ENCODE data around the gene ATF7IP. TPM values are rescaled to one million over a fixed set of nuclear protein-coding genes. Genes with fewer than 3 reads are reported as not detected.

The ATF7IP gene
- total RNA-seq, 3 donors from 2014 or later (not counting 1 experiment from before 2014, with no cell fraction given): 161 to 180 (median 173) TPM

DNA sequence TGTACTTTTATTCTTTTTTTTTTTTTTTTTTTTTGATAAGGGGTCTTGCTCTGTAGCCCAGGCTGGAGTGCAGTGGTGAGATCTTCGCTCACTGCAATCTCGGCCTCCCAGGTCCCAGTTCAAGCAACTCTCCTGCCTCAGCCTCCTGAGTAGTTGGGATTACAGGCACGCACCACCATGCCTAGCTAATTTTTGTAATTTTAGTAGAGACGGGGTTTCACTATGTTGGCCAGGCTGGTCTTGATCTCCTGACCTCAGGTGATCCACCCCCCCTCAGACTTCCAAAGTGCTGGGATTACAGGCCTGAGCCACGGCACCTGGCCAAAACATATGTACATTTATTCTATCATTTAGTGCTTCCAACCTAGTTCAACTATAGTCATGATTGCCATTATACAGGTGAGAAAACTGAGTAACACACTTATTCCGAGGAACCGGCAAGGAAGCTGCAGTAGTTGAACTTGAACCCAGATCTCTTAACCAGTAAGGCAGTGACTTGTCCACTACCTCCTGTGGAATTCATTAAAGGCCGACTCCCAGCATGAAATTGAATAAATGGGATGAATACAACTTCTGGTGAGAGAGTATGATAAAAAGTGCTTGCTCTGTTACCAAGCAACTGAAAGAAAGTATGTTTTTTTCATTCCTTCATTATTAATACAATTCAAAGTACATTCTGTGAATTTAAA is 755 bp upstream of the ATF7IP start:
- peaks cover 0 to 3% of the 10 kb centered on the region in 2 donors for H3K9me3 Mint-ChIP-seq

DNA sequence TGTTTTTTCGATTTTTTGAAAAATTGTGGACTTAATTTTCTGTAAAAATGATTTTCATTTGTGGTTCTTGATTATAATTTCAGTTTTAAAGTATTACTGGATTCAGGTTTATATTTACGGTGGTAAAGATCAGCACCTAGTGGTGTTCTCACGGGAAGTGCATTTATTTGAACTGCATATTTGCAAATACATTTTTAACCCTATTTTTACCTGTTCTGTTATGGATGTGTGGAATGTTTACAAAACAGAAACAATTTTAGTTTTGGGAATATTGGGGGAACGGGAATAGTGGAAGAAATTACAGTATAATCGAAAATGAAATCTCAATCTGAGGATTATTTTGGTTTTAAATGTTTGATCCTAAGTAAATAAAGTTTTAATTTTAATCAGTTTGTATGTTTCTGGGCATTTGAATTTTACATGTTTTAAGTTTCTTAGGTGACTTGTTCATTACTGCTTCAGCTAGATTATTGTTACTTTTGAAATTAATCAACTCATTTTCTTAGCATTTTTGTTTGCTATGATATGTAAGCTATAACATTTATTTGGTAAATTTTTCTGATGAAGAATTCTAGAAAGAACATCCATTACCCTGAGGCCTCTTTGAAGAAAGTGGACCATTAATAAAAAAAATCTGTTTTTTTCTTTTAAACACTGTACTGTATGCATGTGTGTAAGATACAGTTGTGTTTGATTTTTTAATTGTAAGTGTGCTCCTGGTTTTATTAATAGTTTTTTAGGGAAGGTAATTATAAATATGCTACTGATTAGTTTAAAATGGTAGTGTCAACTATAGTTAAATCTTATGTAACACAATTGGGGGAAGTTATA is 942 bp downstream of the ATF7IP start:
- Mint-ChIP-seq H3K27me3 (ENCODE audit: low read depth in 2 of 2) (no peaks in the 10 kb centered on the region), H3K9me3 (peaks cover 0 to 3% of the 10 kb centered on the region in 2 donors), H3K27ac (peak overlapping the region; percentile 89 to 100), H3K4me1 (peaks cover 33 to 45% of the 10 kb centered on the region in 2 donors), H3K36me3 (no peaks in the 10 kb centered on the region), H3K4me3 (peak overlapping the region; percentile 97)
- Histone ChIP-seq H3K27me3 (ENCODE audit: control insufficient read depth, insufficient read depth, low read length) (no peaks in the 10 kb centered on the region), H3K4me3 (ENCODE audit: low read length) (peak overlapping the region; percentile 89), H3K4me1 (ENCODE audit: control insufficient read depth, insufficient read depth, low read length) (peaks cover 17% of the 10 kb centered on the region), H3K9me3 (ENCODE audit: control insufficient read depth, insufficient read depth, low read length) (no peaks in the 10 kb centered on the region), H3K27ac (ENCODE audit: low read length) (peak overlapping the region; percentile 97), H3K36me3 (ENCODE audit: control insufficient read depth, insufficient read depth, low read length) (peaks cover 3% of the 10 kb centered on the region)
- TF ChIP-seq, protein P1, sequence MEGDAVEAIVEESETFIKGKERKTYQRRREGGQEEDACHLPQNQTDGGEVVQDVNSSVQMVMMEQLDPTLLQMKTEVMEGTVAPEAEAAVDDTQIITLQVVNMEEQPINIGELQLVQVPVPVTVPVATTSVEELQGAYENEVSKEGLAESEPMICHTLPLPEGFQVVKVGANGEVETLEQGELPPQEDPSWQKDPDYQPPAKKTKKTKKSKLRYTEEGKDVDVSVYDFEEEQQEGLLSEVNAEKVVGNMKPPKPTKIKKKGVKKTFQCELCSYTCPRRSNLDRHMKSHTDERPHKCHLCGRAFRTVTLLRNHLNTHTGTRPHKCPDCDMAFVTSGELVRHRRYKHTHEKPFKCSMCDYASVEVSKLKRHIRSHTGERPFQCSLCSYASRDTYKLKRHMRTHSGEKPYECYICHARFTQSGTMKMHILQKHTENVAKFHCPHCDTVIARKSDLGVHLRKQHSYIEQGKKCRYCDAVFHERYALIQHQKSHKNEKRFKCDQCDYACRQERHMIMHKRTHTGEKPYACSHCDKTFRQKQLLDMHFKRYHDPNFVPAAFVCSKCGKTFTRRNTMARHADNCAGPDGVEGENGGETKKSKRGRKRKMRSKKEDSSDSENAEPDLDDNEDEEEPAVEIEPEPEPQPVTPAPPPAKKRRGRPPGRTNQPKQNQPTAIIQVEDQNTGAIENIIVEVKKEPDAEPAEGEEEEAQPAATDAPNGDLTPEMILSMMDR (IDR thresholded peaks at IDR 0.05): peak; percentile 13
- DNase-seq (peak in 1 of 2 donors; percentile 65), ATAC-seq (no peak)
- WGBS (ENCODE audit: insufficient coverage): 0% methylated on average over 4 of the region's 5 CpGs
- intact Hi-C loops (cut with micrococcal nuclease): loop anchor here (1.0 to 5.0 kb wide), 5 partner anchors 19 to 596 kb away; partner anchors contain the start of gene ARHGDIB

More for the DNA sequence above, 755 bp upstream of the ATF7IP start:
- Histone ChIP-seq H3K4me1 (ENCODE audit: control insufficient read depth, insufficient read depth, low read length) (peaks cover 17% of the 10 kb centered on the region), H3K4me3 (ENCODE audit: low read length) (peak overlapping the region; percentile 89), H3K9me3 (ENCODE audit: control insufficient read depth, insufficient read depth, low read length) (no peaks in the 10 kb centered on the region), H3K36me3 (ENCODE audit: control insufficient read depth, insufficient read depth, low read length) (no peaks in the 10 kb centered on the region), H3K27me3 (ENCODE audit: control insufficient read depth, insufficient read depth, low read length) (no peaks in the 10 kb centered on the region), H3K27ac (ENCODE audit: low read length) (peak overlapping the region; percentile 97)
- ATAC-seq (no peak), DNase-seq (peak in 1 of 2 donors; percentile 40)
- Mint-ChIP-seq H3K27me3 (ENCODE audit: low read depth in 2 of 2) (no peaks in the 10 kb centered on the region), H3K27ac (peak overlapping the region; percentile 89 to 100), H3K4me3 (peak overlapping the region; percentile 97), H3K4me1 (peaks cover 28 to 36% of the 10 kb centered on the region in 2 donors), H3K36me3 (no peaks in the 10 kb centered on the region)
- intact Hi-C loops (cut with micrococcal nuclease): loop anchor here (1.0 to 5.0 kb wide), 4 partner anchors 52 to 598 kb away; partner anchors contain the start of gene ARHGDIB
- TF ChIP-seq, protein P1 (IDR thresholded peaks at IDR 0.05): no peak
- 95% methylated on average over 8 of the region's 8 CpGs for WGBS (ENCODE audit: insufficient coverage)

DNA sequence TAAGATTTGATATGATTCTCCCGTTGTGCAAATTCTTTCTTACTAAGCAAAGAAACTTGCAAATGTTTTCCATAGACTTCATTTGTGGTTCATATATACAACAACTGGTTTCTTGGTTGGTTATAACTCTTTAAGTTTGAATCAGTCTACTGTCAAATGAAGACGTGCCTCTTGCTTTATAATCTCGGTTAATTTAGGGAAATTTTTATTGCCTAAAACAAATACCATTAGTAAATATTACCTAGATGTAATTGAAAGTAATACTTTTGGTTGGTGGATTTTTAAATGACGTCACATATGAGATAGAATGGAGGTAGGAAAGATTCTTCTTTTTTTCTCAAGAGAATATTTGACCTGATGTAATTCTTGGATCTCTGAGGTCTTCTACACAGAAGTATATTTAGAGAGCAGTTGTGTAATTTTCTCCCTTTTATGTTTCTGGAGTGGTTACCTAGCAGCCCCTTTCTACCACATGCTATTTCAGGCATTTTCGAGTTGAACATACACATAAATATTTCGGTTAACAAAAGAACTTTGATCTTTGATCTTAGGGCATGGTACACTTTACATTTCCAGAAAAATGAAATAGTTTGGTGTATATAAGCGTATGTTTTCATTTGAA is 1.7 kb downstream of the ATF7IP start:
- peak overlapping the region; percentile 89 for H3K4me3 ChIP-seq (ENCODE audit: low read length)

More for the DNA sequence above, 1.7 kb downstream of the ATF7IP start:
- Mint-ChIP-seq H3K36me3 (no peaks in the 10 kb centered on the region), H3K4me1 (peaks cover 38 to 50% of the 10 kb centered on the region in 2 donors), H3K9me3 (peaks cover 0 to 3% of the 10 kb centered on the region in 2 donors), H3K27me3 (ENCODE audit: low read depth in 2 of 2) (no peaks in the 10 kb centered on the region), H3K4me3 (peak overlapping the region; percentile 97), H3K27ac (peak overlapping the region; percentile 89 to 100)
- H3K27me3 ChIP-seq (ENCODE audit: control insufficient read depth, insufficient read depth, low read length): no peaks in the 10 kb centered on the region
- no peaks in the 10 kb centered on the region for H3K9me3 ChIP-seq (ENCODE audit: control insufficient read depth, insufficient read depth, low read length)
- DNase-seq (peak in 1 of 2 donors; percentile 80), ATAC-seq (peak; percentile 26 to 37 (median 26))
- TF ChIP-seq, protein P1 (IDR thresholded peaks at IDR 0.05): no peak
- peaks cover 3% of the 10 kb centered on the region for H3K36me3 ChIP-seq (ENCODE audit: control insufficient read depth, insufficient read depth, low read length)
- intact Hi-C loops (cut with micrococcal nuclease): loop anchor here (1.0 to 5.0 kb wide), 5 partner anchors 18 to 595 kb away; partner anchors contain the start of gene ARHGDIB
- H3K4me1 ChIP-seq (ENCODE audit: control insufficient read depth, insufficient read depth, low read length): peaks cover 17% of the 10 kb centered on the region
- WGBS (ENCODE audit: insufficient coverage): 6% methylated on average over 2 of the region's 7 CpGs
- H3K27ac ChIP-seq (ENCODE audit: low read length): peak overlapping the region; percentile 97
